ENCODE measurements around the gene SBF2. TPM values are rescaled to one million over a fixed set of nuclear protein-coding genes. Genes with fewer than 3 reads are reported as not detected.

SBF2 gene
- total RNA-seq, 1 donor from 2014 or later: 30.7 TPM

DNA sequence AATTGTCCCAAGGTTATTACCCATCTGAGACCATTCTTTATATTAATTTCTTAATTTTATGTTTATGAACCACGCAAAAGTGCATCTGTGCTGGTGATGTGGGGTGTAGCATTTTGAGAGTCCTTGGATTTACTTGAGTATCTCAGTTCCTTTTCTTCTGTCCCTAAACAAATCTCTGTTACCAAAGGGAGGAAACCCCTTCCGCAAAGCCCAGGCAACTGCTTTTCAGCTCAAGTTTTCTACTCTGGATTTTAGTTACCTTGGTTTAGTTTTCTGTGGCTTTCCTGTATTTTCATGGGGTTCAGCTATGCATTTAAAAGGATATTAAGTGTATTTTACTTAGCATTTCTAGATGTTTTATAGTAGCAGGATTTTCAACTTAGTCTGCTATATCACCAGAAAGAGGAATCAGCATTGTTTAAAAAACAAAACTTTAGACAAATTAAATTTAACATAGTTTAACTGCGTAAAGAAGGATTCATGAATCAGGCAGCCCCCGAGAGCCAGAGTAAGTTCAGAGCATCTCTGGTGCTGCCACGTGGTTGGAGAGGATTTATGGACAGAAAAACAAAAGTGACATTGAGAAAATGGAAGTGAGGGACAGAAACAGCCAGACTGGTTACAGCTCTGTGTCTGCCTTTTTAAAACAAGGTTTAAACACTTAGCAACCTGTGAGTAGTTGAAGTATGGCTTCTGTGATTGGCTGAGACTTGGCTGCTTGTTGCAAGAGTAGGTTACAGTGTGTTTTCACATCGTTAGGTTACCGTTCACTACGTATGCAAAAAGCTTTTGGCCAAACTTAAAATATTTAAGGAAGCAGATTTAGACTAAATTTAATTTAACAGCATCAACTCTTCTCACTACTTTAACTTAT is 20.4 kb upstream of the SBF2 start:
- no peak for DNase-seq
- H3K27me3 Mint-ChIP-seq (ENCODE audit: unreplicated experiment): no peaks in the 10 kb centered on the region

DNA sequence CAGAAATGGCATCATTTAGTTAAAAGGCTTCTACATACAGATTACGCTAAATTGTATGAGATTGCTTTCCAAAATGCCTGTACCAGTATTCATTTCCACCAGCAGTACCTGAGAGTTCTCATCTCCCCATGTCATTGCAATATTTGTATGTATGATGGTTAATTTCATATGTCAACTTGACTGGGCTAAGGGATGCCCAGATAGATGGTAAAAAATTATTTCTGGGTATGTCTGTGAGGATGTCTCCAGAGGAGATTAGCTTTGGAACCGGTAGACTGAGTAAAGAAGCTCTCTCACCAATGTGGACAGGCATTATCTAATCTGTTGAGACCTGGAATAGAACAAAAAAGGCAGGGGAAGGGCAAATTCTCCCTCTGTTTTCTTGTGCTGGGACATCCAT is 17.8 kb upstream of the SBF2 start:
- Mint-ChIP-seq H3K27me3 (ENCODE audit: unreplicated experiment) (peaks cover 3% of the 10 kb centered on the region), H3K4me3 (ENCODE audit: unreplicated experiment) (no peak overlapping the region), H3K9me3 (ENCODE audit: unreplicated experiment) (peaks cover 2% of the 10 kb centered on the region), H3K27ac (ENCODE audit: unreplicated experiment) (no peak overlapping the region), H3K4me1 (ENCODE audit: low read depth, unreplicated experiment) (peaks cover 1% of the 10 kb centered on the region), H3K36me3 (ENCODE audit: unreplicated experiment) (no peaks in the 10 kb centered on the region)
- TF ChIP-seq, protein P1, sequence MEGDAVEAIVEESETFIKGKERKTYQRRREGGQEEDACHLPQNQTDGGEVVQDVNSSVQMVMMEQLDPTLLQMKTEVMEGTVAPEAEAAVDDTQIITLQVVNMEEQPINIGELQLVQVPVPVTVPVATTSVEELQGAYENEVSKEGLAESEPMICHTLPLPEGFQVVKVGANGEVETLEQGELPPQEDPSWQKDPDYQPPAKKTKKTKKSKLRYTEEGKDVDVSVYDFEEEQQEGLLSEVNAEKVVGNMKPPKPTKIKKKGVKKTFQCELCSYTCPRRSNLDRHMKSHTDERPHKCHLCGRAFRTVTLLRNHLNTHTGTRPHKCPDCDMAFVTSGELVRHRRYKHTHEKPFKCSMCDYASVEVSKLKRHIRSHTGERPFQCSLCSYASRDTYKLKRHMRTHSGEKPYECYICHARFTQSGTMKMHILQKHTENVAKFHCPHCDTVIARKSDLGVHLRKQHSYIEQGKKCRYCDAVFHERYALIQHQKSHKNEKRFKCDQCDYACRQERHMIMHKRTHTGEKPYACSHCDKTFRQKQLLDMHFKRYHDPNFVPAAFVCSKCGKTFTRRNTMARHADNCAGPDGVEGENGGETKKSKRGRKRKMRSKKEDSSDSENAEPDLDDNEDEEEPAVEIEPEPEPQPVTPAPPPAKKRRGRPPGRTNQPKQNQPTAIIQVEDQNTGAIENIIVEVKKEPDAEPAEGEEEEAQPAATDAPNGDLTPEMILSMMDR (IDR thresholded peaks at IDR 0.05; ENCODE audit: partially characterized antibody, unreplicated experiment): no peak
- no peak for DNase-seq

More for the DNA sequence above, 20.4 kb upstream of the SBF2 start:
- TF ChIP-seq, protein P1 (IDR thresholded peaks at IDR 0.05; ENCODE audit: partially characterized antibody, unreplicated experiment): no peak
- Mint-ChIP-seq H3K27ac (ENCODE audit: unreplicated experiment) (no peak overlapping the region), H3K4me1 (ENCODE audit: low read depth, unreplicated experiment) (peaks cover 2% of the 10 kb centered on the region), H3K4me3 (ENCODE audit: unreplicated experiment) (no peak overlapping the region), H3K9me3 (ENCODE audit: unreplicated experiment) (no peaks in the 10 kb centered on the region), H3K36me3 (ENCODE audit: unreplicated experiment) (no peaks in the 10 kb centered on the region)

DNA sequence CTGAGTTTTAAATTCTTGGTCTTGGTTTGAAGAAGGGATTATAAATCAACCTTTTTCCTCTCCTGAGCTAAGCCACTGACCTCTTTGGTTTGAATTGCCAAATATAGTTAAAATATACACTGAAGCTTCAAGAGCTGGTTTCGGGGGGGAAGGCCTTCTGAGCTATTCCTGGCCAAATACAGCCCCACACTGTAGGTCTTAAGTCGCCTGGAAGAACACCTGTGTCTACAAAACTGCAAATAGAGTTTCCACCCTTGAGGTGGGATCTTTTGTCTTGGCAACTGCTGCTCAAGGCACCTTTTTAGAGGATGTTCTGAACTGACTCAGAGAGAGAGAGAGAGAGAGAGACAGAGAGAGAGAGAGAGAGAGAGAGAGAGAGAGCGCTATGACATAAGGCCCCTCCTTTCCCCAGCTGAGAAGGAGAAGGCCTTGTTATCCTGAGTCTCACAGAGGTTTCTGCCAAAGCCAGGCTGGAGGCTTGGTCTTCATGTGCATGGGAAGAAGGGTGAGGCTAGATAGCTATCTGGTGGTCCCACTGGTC is 16.4 kb upstream of the SBF2 start:
- Mint-ChIP-seq H3K36me3 (ENCODE audit: unreplicated experiment) (no peaks in the 10 kb centered on the region), H3K9me3 (ENCODE audit: unreplicated experiment) (peaks cover 2% of the 10 kb centered on the region), H3K27ac (ENCODE audit: unreplicated experiment) (no peak overlapping the region), H3K4me1 (ENCODE audit: low read depth, unreplicated experiment) (peaks cover 1% of the 10 kb centered on the region), H3K4me3 (ENCODE audit: unreplicated experiment) (no peak overlapping the region), H3K27me3 (ENCODE audit: unreplicated experiment) (peaks cover 12% of the 10 kb centered on the region)
- DNase-seq: no peak
- TF ChIP-seq, protein P1 (IDR thresholded peaks at IDR 0.05; ENCODE audit: partially characterized antibody, unreplicated experiment): no peak

DNA sequence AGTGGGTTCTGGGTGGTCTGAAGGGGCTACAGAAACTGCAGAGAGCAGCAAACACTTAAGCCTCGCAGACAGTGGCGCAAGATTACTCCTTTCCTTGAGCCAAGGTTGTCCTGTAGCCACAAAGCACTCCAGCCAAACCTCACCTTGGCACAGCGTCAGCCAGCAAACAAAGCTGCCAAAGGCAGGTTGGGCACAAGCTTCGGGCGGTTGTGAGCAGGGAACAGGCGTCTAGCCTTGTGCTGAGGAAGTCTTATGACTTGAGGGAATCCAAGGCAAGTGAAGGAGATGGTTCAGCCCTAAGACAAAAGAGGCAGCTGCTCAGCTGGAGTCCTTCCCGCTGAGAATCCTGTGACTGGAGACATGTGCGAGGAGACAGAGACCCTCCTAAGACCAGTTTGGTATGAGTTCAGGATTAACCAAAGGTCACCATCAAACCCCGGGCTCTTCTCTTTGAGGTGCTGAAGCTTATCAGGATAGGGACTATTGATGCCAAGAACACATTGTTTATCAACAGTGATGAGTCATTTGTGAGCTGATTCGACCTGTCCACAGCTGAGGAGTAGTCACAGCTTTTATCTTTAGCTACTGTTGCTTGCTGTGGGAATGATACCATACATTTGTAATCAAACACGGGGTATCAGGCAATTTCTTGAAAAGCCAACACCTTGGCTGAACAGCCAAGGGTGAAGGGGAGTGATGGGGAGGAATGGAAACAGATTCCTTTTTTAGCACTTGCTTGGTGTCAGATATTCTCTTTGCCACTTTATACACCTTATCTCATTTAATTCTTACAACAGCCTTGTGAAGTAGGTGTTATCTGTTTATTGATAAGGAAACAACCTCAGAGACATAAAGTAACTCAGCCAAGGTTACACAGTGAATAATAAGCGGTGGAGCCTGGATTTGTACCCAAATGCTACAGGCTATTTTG is 15.4 kb upstream of the SBF2 start:
- Mint-ChIP-seq H3K9me3 (ENCODE audit: unreplicated experiment) (peaks cover 2% of the 10 kb centered on the region), H3K4me1 (ENCODE audit: low read depth, unreplicated experiment) (peaks cover 1% of the 10 kb centered on the region), H3K27me3 (ENCODE audit: unreplicated experiment) (peaks cover 12% of the 10 kb centered on the region), H3K27ac (ENCODE audit: unreplicated experiment) (no peak overlapping the region), H3K36me3 (ENCODE audit: unreplicated experiment) (no peaks in the 10 kb centered on the region), H3K4me3 (ENCODE audit: unreplicated experiment) (no peak overlapping the region)
- DNase-seq: no peak
- TF ChIP-seq, protein P1 (IDR thresholded peaks at IDR 0.05; ENCODE audit: partially characterized antibody, unreplicated experiment): no peak

All from glutamatergic neuron (in vitro differentiated cells).